Panc1 (cell line): Measurements from ENCODE around the gene GALNTL6. TPM values are rescaled to one million over a fixed set of nuclear protein-coding genes. Genes with fewer than 3 reads are reported as not detected.

Experiments
- ATAC-seq: fragments of 200-7000 bp; cut with Tn5 transposase; 2 replicates; pipeline ENCODE4 v1.9.1; 2020; ENCODE audit warnings: mild to moderate bottlenecking, moderate library complexity
- BruUV-seq: library from RNA; stranded (reverse); fragments of 400-500 nt; replicated peaks from 2 replicates; lab custom pipeline; 2021; lab: Mats Ljungman, UMichigan
- CTCF ChIA-PET: fragments of 300-600 bp; sonication (Branson Sonifier 250); formaldehyde crosslinking; loops from one replicate; lab custom pipeline; 2022; ENCODE audit warnings: antibody characterized with exemption; lab: Charles Lee
- POLR2A ChIA-PET: fragments of 300-600 bp; sonication (Branson Sonifier 250); formaldehyde crosslinking; loops from one replicate; lab custom pipeline; 2022; ENCODE audit warnings: antibody characterized with exemption; lab: Charles Lee
- DNase-seq: peaks from one replicate; pipeline ENCODE4 v3.0.0-alpha.2; 2010; ENCODE audit warnings: low read depth, low spot score
- H3K27ac ChIP-seq: 2 replicates; pipeline ENCODE4 v1.5.1; 2011; ENCODE audit warnings: mild to moderate bottlenecking, low read length, inconsistent platforms
- H3K27me3 ChIP-seq: fragments of 200-500 bp; sonication (Bioruptor generic); 2 replicates; pipeline ENCODE4 v1.6.0; 2014; ENCODE audit warnings: low read length, inconsistent platforms; ENCODE audit not compliant: control insufficient read depth, insufficient read depth
- H3K36me3 ChIP-seq: fragments of 200-500 bp; sonication (Bioruptor generic); 2 replicates; pipeline ENCODE4 v1.5.1; 2014; ENCODE audit warnings: inconsistent platforms, mild to moderate bottlenecking, low read length, moderate library complexity; ENCODE audit not compliant: control insufficient read depth, insufficient read depth
- H3K4me1 ChIP-seq: 2 replicates; pipeline ENCODE4 v1.5.1; 2011; ENCODE audit warnings: inconsistent platforms, mild to moderate bottlenecking, low read length, moderate library complexity; ENCODE audit not compliant: control insufficient read depth, insufficient read depth
- H3K4me3 ChIP-seq, 2 experiments: 2 replicates each; pipeline ENCODE4 v1.5.1; 2011 to 2012; ENCODE audit warnings: low read depth in 2 of 2, low read length in 2 of 2, mild to moderate bottlenecking in 2 of 2, inconsistent platforms in 1 of 2, moderate library complexity in 1 of 2
- H3K9me3 ChIP-seq: fragments of 200-500 bp; sonication (Bioruptor generic); 2 replicates; pipeline ENCODE4 v1.5.1; 2014; ENCODE audit warnings: low read depth, mild to moderate bottlenecking, inconsistent platforms, low read length, moderate library complexity; ENCODE audit not compliant: control insufficient read depth, insufficient read depth
- POLR2AphosphoS5 ChIP-seq: IDR thresholded peaks from 2 replicates; pipeline ENCODE4 v1.6.1; 2012; ENCODE audit warnings: mild to moderate bottlenecking, low read depth, low read length, moderate library complexity
- SIN3A ChIP-seq: IDR thresholded peaks from 2 replicates; pipeline ENCODE4 v1.6.1; 2012; ENCODE audit warnings: low read depth, mild to moderate bottlenecking, low read length, moderate library complexity, borderline replicate concordance; ENCODE audit not compliant: insufficient read depth
- TCF7L2 ChIP-seq: IDR thresholded peaks from 2 replicates; pipeline ENCODE4 v1.6.1; 2011; ENCODE audit warnings: mild to moderate bottlenecking, low read depth, low read length, inconsistent platforms
- in situ Hi-C: cut with HindIII; loops from 2 replicates; pipeline ENCODE4 v1.10.0; 2016; ENCODE audit warnings: low sequenced_read_pairs, low pct_unique_long_range_greater_than_20kb
- intact Hi-C: fragments of 100-400 bp; cut with micrococcal nuclease; formaldehyde crosslinking; loops from one replicate; pipeline ENCODE4 v1.10.0; 2022; ENCODE audit not compliant: unreplicated experiment
- total RNA-seq: library from RNA; stranded (reverse); gene quantifications from one replicate; pipeline ENCODE4 v1.2.1, GENCODE V29; 2021; ENCODE audit not compliant: unreplicated experiment
- TF ChIP-seq, protein P1 (sequence below): fragments of 450-650 bp; IDR thresholded peaks from 2 replicates; pipeline ENCODE4 v1.5.1; 2017; ENCODE audit warnings: mild to moderate bottlenecking
- TF ChIP-seq, protein P2 (sequence below), 2 experiments: IDR thresholded peaks; 2 replicates each; pipeline ENCODE4 v1.6.1; 2011 to 2012; ENCODE audit warnings: low read depth in 2 of 2, control low read depth in 1 of 2, low read length in 1 of 2, mild to moderate bottlenecking in 1 of 2, moderate library complexity in 1 of 2; ENCODE audit not compliant: insufficient read depth in 1 of 2

GALNTL6 gene
- total RNA-seq, 1 experiment from 2014 or later = not detected

DNA sequence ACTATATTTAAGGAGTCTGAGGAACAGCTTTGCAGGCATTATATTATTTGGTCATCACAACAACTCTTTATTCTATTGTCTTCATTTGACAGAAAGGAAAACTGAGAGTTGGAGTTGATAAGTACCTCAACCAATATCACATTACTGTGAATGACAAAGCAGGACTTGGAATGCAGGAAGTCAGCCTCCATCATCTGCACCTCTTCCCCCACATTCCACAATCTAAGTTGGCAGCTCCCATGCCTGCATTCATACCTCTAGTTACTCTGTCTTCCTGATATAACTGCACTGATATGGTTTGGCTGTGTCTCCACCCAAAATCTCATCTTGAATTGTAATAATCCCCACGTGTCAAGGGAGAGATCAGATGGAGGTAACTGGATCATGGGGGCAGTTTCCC lies 356.7 kb downstream of the GALNTL6 start:
- in situ Hi-C loops (no loop called here), intact Hi-C loops (no loop called here)
- Histone ChIP-seq H3K27me3 (no peaks in the 10 kb centered on the region), H3K4me3 (no peak overlapping the region), H3K4me1 (no peaks in the 10 kb centered on the region), H3K36me3 (no peaks in the 10 kb centered on the region), H3K27ac (no peak overlapping the region), H3K9me3 (no peaks in the 10 kb centered on the region)
- CTCF ChIA-PET = no interaction called here
- no peak for ATAC-seq
- TF ChIP-seq TCF7L2 (no peak), SIN3A (no peak), POLR2AphosphoS5 (no peak)
- TF ChIP-seq, protein P1, sequence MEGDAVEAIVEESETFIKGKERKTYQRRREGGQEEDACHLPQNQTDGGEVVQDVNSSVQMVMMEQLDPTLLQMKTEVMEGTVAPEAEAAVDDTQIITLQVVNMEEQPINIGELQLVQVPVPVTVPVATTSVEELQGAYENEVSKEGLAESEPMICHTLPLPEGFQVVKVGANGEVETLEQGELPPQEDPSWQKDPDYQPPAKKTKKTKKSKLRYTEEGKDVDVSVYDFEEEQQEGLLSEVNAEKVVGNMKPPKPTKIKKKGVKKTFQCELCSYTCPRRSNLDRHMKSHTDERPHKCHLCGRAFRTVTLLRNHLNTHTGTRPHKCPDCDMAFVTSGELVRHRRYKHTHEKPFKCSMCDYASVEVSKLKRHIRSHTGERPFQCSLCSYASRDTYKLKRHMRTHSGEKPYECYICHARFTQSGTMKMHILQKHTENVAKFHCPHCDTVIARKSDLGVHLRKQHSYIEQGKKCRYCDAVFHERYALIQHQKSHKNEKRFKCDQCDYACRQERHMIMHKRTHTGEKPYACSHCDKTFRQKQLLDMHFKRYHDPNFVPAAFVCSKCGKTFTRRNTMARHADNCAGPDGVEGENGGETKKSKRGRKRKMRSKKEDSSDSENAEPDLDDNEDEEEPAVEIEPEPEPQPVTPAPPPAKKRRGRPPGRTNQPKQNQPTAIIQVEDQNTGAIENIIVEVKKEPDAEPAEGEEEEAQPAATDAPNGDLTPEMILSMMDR = no peak
- TF ChIP-seq, protein P2, sequence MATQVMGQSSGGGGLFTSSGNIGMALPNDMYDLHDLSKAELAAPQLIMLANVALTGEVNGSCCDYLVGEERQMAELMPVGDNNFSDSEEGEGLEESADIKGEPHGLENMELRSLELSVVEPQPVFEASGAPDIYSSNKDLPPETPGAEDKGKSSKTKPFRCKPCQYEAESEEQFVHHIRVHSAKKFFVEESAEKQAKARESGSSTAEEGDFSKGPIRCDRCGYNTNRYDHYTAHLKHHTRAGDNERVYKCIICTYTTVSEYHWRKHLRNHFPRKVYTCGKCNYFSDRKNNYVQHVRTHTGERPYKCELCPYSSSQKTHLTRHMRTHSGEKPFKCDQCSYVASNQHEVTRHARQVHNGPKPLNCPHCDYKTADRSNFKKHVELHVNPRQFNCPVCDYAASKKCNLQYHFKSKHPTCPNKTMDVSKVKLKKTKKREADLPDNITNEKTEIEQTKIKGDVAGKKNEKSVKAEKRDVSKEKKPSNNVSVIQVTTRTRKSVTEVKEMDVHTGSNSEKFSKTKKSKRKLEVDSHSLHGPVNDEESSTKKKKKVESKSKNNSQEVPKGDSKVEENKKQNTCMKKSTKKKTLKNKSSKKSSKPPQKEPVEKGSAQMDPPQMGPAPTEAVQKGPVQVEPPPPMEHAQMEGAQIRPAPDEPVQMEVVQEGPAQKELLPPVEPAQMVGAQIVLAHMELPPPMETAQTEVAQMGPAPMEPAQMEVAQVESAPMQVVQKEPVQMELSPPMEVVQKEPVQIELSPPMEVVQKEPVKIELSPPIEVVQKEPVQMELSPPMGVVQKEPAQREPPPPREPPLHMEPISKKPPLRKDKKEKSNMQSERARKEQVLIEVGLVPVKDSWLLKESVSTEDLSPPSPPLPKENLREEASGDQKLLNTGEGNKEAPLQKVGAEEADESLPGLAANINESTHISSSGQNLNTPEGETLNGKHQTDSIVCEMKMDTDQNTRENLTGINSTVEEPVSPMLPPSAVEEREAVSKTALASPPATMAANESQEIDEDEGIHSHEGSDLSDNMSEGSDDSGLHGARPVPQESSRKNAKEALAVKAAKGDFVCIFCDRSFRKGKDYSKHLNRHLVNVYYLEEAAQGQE (IDR thresholded peaks at IDR 0.05; ENCODE audit: insufficient read depth in 1 of 2, low read depth in 2 of 2, low read length in 1 of 2) = no peak
- POLR2A ChIA-PET = no interaction called here
- BruUV-seq = no TSS peak
- no peak for DNase-seq

DNA sequence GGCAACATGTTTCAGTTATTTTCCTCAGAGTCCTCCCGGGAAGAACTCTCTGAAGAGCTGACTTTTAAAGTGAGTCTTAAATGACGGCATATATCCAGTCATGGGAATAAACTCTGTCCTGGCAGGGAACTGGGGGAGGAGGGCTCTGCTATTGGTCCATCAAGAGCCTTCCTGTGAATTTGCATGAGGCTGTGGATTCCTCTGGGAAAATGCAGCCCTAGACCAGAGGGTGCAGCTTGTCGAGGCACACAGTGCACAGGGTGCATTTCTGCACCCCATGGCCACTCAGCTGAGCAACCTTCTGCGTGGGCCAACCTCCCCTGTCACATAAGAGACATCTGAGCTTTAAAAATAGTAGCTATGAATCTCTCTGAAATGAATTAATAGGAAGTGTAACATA lies 360.0 kb downstream of the GALNTL6 start:
- CTCF ChIA-PET = no interaction called here
- ATAC-seq (no peak), DNase-seq (no peak)
- no peak overlapping the region for H3K4me3 ChIP-seq
- no peak overlapping the region for H3K27ac ChIP-seq
- no peaks in the 10 kb centered on the region for H3K36me3 ChIP-seq
- no TSS peak for BruUV-seq
- in situ Hi-C loops = no loop called here
- TF ChIP-seq, protein P1 = no peak
- no peak for TF ChIP-seq POLR2AphosphoS5
- TF ChIP-seq SIN3A = no peak
- no peak for TF ChIP-seq TCF7L2
- TF ChIP-seq, protein P2 (IDR thresholded peaks at IDR 0.05; ENCODE audit: insufficient read depth in 1 of 2, low read depth in 2 of 2, low read length in 1 of 2) = no peak
- no peaks in the 10 kb centered on the region for H3K9me3 ChIP-seq
- no peaks in the 10 kb centered on the region for H3K4me1 ChIP-seq
- no peaks in the 10 kb centered on the region for H3K27me3 ChIP-seq
- POLR2A ChIA-PET = no interaction called here
- intact Hi-C loops = no loop called here
